ENCODE results near the gene COBLL1.
"Not testable (repeated sequence)": the region's sequence is repeated elsewhere in the genome, so short reads cannot be mapped to it uniquely, and the experiment has no call there.

COBLL1 gene

DNA sequence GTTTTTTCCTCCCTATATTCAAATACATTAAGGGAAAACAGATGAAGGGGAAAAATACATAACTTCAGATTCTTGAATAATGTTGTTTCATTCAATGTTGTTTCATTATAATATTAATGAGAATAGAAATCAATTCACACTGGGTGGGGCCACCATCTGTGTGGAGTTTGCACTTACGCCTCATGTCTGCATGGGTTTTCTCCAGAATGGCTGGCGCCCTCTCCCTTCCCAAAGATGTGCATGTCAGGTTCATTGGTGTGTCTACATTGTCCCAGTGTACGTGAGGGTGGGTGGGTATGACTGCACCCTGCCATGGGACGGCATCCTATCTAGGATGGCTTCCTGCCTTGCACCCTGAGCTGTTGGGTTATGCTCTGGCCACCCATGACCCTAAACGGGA is 51.7 kb downstream of the COBLL1 start:
- DNase-seq (ENCODE audit: low read depth, low spot score) = no peak

DNA sequence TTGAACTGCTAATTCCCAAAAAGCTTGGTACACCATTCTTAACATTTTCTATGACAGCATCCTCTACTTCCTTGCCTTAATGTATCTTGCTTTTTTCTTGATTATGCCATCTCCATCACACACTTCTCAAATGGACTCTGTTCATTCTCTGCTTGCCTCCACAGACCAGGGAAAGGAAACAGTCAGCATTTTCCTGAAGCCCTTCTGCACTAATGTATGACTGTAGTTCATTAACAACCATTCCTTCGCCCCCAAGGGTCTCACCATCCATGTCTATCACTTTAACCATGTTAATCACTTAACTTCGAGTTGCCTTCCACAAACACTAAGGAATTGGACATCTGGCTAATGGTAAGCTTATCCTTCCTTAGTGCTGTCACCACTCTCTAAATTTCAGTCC is 54.8 kb downstream of the COBLL1 start:
- DNase-seq (ENCODE audit: low read depth, low spot score) = no peak

DNA sequence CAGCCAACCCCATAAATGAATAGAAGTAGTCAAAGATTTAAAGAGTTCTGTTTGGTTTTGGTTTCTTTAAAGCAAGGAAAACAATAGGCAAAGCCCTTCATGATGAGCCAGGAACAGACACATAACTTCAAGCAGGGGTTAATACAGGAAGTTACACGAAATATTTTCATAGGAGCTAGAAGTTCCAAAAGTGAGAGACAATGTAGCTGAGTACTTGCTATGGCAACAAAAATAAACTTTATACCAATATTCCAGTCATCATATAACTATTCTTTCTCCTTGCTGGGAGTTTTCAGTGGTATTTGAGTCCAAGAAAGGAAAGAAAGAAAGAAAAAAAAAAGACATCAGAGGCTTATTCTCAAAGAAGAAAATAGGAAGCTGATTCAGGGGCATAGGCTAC is 56.2 kb downstream of the COBLL1 start:
- DNase-seq (ENCODE audit: low read depth, low spot score) = no peak

DNA sequence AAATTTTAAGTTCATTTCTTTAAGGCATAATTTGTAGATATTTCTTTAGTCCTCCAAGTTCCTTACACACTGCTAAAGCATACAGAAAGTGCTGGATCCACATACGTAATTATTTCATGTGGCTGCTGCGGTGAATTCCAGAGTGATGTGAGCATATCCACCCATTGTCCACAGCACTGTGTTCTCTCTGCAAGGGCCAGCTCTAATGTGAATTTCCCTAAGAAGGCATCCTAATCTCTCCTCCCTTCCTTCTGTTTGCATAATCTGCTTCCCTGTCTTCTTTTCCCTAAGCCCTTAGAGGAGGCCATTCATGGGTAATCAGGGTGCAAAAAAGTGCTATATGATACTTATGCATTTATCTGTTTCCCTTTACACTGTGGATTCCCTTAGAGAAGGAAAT is 57.2 kb downstream of the COBLL1 start:
- no peak for DNase-seq (ENCODE audit: low read depth, low spot score)

DNA sequence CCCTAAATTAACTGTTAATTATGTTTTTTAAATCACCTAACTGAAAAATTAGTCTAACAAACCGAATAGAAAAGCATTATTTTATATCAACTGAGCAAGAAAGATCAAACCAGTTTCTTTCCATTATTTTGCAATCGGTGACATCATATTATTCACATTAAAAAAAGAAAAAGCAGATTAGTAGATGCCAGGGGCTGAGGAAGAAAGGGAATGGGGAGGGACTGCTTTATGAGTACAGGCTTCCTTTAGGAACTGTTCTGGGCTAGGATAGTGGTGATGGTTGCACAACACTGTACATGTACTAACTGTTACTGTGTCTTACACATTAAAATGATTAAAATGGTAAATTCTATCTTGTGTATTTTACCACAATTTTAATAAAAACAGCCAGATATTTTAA is 59.3 kb downstream of the COBLL1 start:
- no peak for DNase-seq (ENCODE audit: low read depth, low spot score)

DNA sequence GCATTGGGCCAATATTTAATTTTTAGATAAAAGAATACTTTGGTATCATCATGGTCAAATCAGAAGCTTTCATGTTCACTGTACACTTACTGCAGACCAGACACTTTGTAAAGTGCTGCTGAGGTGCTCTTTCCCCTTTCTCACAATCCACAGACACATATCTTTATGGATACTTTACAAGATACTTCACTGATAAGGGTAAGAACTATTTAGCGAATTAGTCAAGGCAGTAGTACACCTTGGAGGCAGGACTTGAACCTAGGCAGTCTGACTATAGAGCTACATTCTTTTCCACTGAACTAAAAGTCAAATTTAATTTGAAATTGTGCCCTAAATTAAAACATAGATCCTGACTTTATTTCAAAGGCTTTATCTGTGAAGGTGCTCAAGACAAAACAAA is 60.2 kb downstream of the COBLL1 start:
- no peak for DNase-seq (ENCODE audit: low read depth, low spot score)

DNA sequence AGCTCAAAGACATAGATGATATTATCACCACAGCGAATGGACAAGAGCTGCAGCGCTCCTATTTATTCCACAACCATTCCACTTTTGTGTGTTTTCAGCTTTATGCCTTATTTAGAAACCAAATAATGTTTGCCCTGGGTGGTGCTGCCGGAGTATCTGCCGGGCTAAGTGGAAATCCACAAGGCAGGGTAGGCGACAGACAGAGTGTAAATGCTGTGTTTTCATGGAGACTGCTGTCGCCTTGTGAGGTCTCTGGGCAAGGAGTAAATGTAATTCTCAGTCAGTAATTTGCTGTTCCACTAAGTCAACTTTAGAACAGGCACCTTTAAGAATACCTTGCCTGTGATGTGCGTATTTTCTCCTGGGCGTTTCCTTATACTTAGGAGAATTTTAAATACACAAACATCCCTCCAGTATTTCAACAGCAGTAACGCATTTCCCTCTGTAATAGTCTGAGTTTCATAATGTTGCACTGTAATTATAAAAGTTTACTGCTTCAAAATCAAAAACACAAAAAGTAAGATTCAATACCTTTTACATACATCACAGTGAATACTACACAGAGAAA is 60.9 kb downstream of the COBLL1 start:
- DNase-seq (ENCODE audit: low read depth, low spot score) = no peak

DNA sequence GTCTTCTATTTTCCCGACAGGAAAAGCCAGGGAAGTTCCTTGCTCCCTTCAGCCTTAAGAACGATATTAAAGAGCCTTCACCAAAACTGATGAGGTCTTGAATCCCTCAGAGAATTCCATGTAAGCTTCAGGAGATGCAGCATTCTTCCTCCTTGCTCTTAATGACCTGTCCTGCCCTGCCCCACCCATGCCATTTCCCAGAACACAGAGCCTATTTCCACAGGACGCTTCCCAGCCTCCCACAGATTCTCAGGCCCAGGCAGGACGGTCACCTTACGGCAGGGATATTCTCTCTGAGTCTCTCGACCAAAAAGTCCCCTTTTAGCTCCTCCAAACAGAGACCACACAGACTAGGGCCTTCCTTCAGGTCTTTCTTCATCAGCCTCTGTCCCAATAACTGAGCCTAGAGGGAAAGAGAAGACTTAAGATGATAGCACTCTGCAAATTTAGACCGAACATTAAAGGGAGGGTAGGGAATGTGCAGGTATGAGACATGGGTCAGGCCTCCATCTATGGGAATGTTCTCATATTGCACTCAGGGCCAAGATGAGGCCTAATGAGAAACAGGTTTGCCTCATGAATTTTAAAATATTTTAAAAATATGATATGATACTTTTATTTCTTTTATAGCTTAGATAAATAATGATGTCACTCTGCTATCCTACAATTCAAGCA is 62.1 kb downstream of the COBLL1 start:
- DNase-seq (ENCODE audit: low read depth, low spot score) = no peak

DNA sequence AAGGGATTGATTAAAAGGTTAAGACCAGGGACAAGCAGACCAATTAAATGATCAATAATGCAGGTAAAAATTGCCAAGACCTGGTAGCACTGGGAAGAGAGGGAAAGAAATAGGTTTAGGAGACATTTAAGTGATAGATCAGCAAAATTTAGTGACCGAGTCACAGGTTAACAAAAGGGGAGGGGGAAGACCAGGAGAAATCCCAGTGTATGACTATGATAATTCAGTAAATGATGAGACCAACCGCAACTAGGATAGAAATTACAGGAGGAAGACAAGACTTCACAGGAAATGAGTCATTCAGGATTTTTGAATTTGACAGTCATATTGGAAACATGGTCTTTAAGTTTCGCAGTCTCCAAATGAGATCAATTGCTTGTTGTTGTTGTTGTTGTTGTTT is 62.9 kb downstream of the COBLL1 start:
- no peak for DNase-seq (ENCODE audit: low read depth, low spot score)

DNA sequence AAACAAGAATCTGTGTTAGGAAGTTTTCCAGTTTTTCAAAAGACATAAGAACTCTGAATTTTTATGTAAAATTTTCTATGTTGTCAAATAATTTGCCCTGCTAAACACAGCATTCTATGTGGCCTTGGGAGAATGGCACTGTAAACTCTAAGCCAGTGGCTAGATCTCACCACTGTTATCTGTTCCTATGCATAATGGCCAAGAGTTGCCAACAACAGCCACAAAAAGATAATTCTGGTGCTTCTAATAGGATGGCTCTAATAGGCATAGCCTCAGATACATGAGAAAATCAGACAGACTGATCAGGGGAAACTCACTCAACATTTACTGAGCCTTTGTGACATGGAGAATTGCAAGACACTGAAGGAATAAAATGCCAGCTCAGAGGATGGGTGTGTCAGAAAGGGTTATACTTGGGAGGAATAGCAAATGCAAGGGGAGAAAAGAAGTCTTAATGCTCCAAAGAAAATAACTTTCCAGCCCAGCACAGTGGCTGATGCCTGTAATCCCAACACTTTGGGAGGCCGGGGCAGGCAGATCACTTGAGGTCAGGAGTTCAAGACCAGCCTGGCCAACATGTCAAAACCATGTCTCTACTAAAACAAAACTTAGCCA is 63.7 kb downstream of the COBLL1 start:
- DNase-seq (ENCODE audit: low read depth, low spot score) = no peak

DNA sequence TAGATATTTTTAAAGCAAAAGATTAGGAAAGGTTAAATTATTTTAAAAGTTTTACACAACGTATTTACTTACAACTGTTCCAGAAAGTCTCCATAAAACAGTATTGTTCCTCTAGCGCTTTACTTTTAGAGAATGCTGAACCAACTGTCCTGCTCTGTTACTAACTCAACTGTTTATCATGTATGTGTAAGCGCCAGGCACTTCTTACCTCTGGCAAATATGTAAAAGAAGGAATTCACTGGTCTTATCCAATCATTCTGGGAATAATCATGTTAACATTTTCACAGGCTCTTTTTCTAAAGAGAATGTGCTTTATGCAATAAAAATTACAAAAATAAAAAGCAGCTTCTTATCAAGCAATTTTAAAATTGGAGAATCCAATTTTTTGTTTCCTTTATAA is 68.0 kb downstream of the COBLL1 start:
- DNase-seq (ENCODE audit: low read depth, low spot score) = no peak

DNA sequence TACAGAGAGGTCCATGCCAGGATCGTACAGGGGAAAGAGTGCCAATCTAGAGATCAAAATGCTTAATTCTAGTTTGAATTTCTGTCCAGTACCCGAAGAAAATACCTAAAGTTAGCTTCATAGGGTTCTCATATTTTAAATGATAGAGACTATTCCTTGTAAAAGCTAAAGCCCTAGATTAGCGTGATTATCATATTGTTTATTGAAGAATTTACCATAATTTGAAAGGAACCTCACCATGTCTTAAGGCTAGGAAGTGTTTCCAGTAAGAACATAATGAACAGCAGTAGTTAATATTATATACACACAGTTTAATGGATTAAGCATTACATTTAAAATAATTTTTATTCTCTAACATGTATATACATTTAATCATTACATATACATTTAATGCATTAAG is 68.5 kb downstream of the COBLL1 start:
- DNase-seq (ENCODE audit: low read depth, low spot score) = no peak

DNA sequence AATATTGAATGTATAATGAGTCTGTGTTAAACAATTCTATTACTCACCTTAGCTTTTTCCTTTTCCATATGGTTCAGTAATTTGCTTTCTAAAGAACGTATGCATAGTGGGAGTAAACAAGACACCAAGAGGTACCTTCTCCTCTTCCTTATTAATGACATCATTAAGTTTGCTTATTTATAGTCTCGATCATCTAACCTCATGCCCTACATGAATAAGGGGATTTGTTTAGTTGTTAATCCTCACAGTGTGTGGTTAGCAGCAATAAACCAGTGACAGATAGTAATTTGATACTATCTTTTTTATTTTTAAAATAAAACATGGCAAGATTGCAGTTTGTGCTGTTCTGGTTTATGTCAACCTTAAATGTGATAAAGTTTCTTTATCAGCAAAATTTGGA is 69.7 kb downstream of the COBLL1 start:
- DNase-seq (ENCODE audit: low read depth, low spot score) = no peak

DNA sequence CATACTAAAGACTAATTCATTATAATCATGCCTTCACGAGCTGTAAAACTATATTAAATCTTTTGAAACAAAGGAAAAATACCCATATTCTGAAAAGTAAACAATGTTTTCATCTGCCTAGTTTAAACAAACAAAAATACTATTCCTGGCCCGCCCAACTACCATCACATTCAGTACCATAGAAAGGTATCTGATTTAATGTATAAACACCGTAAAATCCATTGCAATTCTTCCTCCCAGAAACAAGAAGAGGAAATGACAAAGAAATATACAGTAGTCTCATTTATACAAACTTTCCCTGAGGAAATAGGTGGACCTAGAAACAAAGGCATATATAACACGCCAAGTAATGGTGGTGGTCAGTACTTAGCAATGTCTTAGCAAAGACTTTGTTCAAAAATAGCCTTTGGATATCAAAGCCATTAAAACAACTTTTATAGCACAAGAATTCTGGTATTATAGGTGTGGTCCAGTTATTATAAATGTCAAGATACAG is 71.2 kb downstream of the COBLL1 start:
- DNase-seq (ENCODE audit: low read depth, low spot score) = no peak

DNA sequence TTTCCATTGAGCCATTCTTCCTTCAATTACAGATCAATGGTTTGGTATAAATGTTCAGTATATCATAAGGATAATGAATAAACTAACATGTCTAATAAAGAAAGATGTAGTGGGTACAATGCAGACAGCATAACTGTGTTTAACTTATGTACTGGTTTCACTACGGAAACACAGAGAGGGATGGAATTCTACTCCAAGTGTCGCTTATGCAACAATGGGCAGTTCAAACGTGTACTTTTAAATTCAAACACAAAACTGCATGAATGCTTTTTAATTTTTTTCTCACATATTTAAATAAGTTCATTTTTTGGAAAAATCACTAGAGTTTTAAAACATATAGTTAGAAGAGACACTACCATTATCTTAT is 74.7 kb downstream of the COBLL1 start:
- DNase-seq (ENCODE audit: low read depth, low spot score) = no peak

DNA sequence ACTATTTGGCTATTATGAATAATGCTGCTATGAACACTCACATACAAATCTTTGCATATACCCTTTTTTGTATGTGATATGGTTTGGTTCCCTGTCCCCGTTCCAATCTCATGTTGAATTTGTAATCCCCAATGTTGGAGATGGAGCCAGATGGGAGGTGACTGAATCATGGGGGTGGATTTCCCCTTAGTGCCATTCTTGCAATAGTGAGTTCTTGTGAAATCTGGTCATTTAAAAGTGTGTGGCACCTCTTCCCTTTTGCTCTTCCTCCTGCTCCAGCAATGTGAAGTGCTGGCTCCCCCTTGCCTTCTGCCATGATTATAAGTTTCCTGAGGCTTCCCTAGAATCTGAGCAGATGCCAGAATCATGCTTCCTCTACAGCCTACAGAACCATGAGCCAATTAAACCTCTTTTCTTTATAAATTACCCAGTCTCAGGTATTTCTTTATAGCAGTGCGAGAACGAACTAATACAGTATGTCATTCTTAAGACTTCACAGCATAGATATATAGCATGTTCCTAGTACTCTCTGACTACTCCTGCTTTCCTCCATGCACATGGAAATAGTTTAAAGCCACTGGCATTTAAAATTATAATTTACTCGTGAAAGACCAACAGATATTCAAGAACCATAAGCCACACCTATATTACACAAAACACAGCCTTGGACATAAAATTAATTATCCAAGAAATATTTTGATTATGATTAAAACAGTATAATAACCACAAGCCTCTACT is 75.2 kb downstream of the COBLL1 start:
- DNase-seq (ENCODE audit: low read depth, low spot score) = no peak

DNA sequence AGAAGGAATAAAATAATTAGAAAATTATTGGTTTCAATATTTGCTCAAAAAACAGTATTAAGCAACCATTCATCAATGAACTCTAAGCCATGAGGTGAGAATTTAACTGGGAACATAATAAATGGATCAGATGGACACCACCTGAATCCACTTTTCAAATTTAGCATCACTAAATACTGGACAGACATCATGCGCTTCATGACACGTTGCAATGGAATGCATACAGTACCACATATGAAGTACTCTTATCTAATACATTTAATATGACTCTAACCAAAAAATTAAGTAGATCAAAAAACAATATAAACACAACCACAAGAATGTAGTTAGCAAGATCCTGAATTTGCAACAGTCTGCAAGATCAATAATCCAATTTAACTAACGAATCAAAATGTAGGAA is 76.6 kb downstream of the COBLL1 start:
- DNase-seq (ENCODE audit: low read depth, low spot score) = no peak

DNA sequence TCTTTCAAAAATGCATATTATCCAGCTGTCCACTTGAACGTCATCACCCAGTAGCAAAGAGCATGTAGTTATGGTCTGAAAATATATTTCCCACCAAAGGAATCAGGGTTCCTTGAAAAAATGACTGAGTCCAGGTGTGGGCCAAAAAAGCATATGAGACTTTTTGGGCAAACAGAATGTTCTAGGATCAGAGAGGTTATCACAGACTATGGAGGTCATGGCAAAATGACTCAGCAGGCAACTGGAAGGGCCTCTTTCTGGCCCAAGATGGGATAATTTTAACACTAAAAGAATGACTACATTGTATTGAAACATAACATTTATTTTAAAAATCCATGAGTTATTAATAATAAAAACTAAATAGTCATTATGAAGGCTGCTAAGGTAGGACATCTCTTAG is 77.1 kb downstream of the COBLL1 start:
- DNase-seq (ENCODE audit: low read depth, low spot score) = no peak

DNA sequence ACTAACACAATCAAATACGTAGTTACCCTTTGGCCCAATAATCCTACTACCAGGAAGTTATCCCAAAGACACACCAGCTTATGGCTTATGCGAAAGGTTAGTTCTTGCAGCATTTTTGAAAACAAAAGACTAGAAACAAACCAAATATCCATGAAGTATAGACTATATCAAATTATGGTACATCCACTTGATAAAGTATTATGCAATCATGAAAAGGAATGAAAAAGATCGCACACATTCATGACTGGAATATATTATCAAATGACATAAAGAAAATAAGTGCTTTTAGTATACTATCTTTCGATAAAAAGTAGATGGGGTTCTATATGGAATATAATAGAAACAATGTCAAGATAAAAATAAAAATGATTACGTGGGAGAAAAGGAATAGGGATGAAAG is 78.2 kb downstream of the COBLL1 start:
- no peak for DNase-seq (ENCODE audit: low read depth, low spot score)

DNA sequence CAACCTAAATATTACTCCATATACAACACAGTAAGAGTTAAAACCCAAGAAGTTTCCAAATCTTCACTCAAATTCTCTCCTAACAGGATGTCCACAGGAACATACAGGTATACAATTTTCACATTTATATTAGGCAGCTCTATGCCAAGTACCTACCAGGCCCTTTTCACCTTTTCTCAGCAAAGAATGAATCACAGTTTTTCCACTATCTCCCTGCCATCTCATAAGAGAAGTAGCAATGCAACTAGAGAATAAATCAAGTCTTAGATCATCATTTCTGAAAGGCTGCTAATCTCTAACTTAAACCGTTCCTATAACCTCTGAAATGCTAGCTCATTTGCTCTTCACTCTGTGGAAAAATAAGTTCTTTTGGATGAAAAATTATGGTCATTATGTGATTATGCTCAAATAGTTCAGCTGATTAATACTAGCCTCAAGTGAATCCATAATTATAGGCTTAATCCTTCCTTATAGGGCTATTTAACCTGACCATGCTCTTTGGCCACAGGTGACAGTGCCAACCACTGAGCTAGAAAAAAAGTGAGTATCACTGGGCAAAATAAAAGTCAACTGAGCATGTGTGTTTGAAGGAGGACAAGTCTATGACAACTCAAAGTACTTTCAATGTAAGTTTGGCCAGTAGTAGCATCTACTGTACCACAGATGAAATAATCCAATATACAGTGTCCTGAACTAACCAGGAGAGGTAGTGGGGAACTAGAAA is 79.7 kb downstream of the COBLL1 start:
- DNase-seq (ENCODE audit: low read depth, low spot score) = no peak

DNA sequence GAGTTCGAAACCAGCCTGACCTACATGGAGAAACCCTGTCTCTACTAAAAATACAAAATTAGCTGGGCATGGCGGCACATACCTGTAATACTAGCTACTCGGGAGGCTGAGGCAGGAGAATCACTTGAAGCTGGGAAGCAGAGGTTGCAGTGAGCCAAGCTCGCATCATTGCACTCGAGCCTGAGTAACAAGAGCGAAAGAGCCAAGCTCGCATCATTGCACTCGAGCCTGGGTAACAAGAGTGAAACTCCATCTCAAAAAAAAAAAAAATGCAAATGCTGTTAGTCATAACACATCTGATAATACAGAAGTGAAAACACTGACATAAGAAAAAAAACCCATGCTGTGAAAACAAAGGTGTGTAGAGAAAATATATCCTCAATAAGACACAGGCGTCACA is 80.4 kb downstream of the COBLL1 start:
- DNase-seq (ENCODE audit: low read depth, low spot score) = not testable (repeated sequence)

DNA sequence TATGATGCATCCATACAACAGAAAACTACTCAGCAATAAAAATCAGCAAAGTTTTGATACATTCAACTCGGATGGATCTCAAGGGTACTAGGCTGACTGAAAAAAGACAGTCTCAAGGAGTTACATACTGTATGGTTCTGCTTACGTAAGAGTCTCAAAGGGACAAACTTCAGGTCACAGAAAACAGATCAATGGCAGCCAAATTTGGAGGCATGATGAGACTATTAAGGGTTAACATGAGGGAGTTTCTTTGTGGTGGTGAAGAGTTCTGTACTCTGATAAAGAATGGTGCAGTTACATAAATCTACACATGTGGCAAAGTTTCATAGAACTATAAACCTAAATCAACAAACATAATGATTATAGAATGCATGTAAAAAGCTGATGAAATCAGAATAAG is 81.4 kb downstream of the COBLL1 start:
- no peak for DNase-seq (ENCODE audit: low read depth, low spot score)
